Measurements from ENCODE around the gene FBXL5.

FBXL5 gene

DNA sequence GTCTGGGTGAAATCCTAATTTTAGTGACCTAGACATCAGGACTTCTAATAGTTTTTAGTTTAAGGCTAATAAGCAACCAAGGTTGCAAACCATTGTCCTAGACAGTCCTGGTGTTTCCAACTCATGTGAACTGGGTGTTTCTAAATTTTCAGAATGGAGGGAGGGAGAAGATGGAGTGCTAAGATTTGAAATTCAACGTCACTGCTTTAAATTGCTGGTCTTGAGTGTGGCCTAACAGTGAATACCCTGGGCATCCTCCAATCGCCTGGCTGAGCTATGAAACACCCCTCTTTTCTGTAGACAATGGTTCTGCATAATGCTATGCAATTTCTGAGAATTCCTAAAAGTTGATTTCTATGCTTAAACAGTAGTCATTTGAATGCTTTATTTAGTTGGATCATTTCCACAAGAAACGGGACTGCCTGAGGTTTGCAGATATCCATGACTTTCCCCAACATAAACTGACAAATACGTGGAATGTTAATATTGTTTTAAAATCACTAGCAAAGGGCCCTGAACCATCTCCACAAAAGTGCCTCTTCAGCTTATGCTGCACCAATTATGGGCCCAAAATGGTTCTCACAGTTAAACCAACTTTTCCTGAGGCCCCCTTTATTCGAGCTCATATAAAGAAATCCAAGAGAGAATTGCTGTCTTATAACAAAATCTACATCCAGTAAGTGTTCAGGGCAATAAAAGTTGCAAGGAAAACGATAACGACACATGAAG is 1.1 kb downstream of the FBXL5 start:
- H4K20me1 ChIP-seq, result peaks cover 14 to 56% (median 35%) of the 10 kb centered on the region in 11 experiments; a peak in 17 of 22 replicates
- no peaks in the 10 kb centered on the region for H3K27me3 ChIP-seq
- peak overlapping the region; percentile 94 to 99 (median 98) for H3K9ac ChIP-seq
- no peak for TF ChIP-seq Cebpa-rat (IDR thresholded peaks at IDR 0.05)
- H3K36me3 ChIP-seq, result peaks cover 0 to 34% (median 8%) of the 10 kb centered on the region in 11 experiments; a peak in 12 of 22 replicates
- H3K9me3 ChIP-seq (replicated peaks in 1 of 11), result 0 out of 22 replicates have a peak, but pooled peaks cover 0 to 6% (median 0%) of the 10 kb centered on the region in 11 experiments
- H3K4me2 ChIP-seq, result peak overlapping the region; percentile 85 to 96 (median 90)
- H3K27ac ChIP-seq, result peak overlapping the region; percentile 99 to 100 (median 100)
- H3K4me3 ChIP-seq, result peak overlapping the region; percentile 86 to 99 (median 91)
- H3K4me1 ChIP-seq, result peaks cover 51 to 84% (median 67%) of the 10 kb centered on the region in 10 experiments

DNA sequence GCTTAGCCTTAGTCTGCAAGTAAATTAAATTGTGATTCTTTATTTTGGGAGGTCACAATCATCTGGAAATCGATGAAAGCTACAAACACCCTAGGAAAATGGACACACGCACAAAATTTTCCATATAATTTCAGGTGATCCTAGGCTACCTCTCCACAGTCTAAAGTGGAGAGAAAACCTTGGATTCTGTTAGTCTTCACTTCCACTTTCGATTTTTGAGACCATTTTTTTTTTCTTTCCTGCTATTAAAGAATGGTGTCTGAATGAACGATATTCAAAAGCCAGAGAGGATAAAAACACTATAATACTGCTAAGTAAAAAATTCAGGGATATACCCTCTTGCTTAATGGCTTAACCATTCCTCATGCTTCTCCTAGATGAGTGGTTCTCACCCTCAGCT is 1.7 kb downstream of the FBXL5 start:
- peak overlapping the region; percentile 86 to 99 (median 91) for H3K4me3 ChIP-seq
- no peak for TF ChIP-seq Cebpa-rat (IDR thresholded peaks at IDR 0.05)
- H3K27me3 ChIP-seq, result no peaks in the 10 kb centered on the region
- peak overlapping the region; percentile 85 to 96 (median 90) for H3K4me2 ChIP-seq
- peaks cover 18 to 62% (median 41%) of the 10 kb centered on the region in 11 experiments; a peak in 19 of 22 replicates for H4K20me1 ChIP-seq
- H3K4me1 ChIP-seq, result peaks cover 49 to 78% (median 67%) of the 10 kb centered on the region in 10 experiments
- peaks cover 0 to 39% (median 8%) of the 10 kb centered on the region in 11 experiments; a peak in 12 of 22 replicates for H3K36me3 ChIP-seq
- H3K27ac ChIP-seq, result peak overlapping the region; percentile 99 to 100 (median 100); a peak in 20 of 22 replicates
- peak overlapping the region; percentile 94 to 99 (median 98) for H3K9ac ChIP-seq
- 0 out of 22 replicates have a peak, but pooled peaks cover 0 to 6% (median 0%) of the 10 kb centered on the region in 11 experiments for H3K9me3 ChIP-seq (replicated peaks in 1 of 11)

DNA sequence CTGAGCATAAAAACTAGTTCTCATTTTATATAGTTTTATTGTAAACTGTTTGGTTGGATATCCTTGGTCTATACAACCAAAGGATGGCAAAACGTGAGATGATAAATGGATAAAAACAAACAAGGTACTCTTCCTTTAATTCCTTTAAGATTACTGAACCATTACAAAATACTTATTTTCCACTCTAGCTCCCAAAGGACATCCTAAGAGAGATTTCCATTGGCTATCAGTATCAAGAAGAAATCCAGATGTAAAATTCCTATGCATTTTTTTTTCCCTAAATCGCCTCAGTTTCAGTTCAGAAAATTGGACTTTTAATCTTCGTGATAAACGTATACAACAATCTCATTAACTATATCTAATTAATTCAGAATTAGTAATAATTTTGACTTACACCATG is 2.3 kb downstream of the FBXL5 start:
- Histone ChIP-seq H3K36me3 (peaks cover 2 to 40% (median 13%) of the 10 kb centered on the region in 11 experiments; a peak in 15 of 22 replicates), H3K27me3 (no peaks in the 10 kb centered on the region), H4K20me1 (peaks cover 24 to 68% (median 47%) of the 10 kb centered on the region in 11 experiments; a peak in 21 of 22 replicates), H3K4me1 (peaks cover 43 to 73% (median 66%) of the 10 kb centered on the region in 10 experiments), H3K4me2 (peak overlapping the region; percentile 85 to 96 (median 90)), H3K9me3 (replicated peaks in 1 of 11) (0 out of 22 replicates have a peak, but pooled peaks cover 0 to 6% (median 0%) of the 10 kb centered on the region in 11 experiments), H3K4me3 (peak overlapping the region; percentile 86 to 99 (median 91)), H3K27ac (peak overlapping the region in 10 of 11 experiments; percentile 99 to 100 (median 100); a peak in 18 of 22 replicates), H3K9ac (peak overlapping the region; percentile 94 to 99 (median 98); a peak in 21 of 22 replicates)
- no peak for TF ChIP-seq Cebpa-rat (IDR thresholded peaks at IDR 0.05)

DNA sequence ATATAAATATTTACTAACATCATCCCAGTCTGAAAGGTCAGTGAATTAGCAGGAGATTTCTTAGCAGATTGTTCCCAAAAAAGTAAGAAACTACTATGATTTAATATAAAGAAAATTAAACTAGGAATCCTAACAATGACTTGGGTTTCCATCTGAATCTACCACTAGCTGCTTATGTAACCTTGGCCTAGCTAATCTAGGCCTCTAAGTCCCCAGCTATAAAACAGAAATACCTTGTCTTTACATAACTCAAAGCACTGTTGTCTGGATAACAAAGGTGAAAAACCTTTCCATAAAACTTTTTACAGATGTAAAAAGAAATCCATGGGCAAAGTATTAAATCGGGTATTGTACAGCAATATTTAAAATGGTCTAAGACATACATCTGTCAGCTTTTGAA is 3.0 kb downstream of the FBXL5 start:
- Histone ChIP-seq H3K4me2 (peak overlapping the region; percentile 80 to 96 (median 90)), H3K9ac (peak overlapping the region in 5 of 11 experiments; percentile 7 to 99 (median 94); a peak in 10 of 22 replicates), H3K9me3 (replicated peaks in 1 of 11) (0 out of 22 replicates have a peak, but pooled peaks cover 0 to 6% (median 0%) of the 10 kb centered on the region in 11 experiments), H3K27ac (peak overlapping the region in 5 of 11 experiments; percentile 0 to 100 (median 22); a peak in 6 of 22 replicates), H4K20me1 (peaks cover 30 to 75% (median 53%) of the 10 kb centered on the region in 11 experiments), H3K36me3 (peaks cover 5 to 45% (median 18%) of the 10 kb centered on the region in 11 experiments; a peak in 15 of 22 replicates), H3K4me1 (peaks cover 37 to 74% (median 61%) of the 10 kb centered on the region in 10 experiments), H3K27me3 (no peaks in the 10 kb centered on the region), H3K4me3 (peak overlapping the region in 7 of 10 experiments; percentile 7 to 99 (median 91); a peak in 11 of 20 replicates)
- TF ChIP-seq Cebpa-rat (IDR thresholded peaks at IDR 0.05), result no peak

DNA sequence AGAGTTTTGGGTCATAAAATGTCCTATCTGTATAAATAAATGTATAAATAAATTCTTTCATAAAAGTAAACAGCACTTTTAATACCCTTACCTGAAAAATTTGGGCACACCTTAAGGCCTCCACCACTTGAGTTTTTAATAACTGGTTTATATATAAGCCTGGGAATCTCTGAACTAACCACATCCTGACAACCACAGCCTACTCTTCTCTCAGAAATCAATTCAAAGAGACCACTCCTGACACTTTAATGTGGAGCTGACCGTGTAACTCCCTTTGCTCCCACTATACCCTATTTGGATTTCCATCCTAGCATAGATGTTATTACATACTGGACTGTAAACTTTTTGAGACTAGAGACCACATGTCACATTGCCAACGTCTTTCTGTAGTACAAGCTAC is 3.5 kb downstream of the FBXL5 start:
- Histone ChIP-seq H3K36me3 (peaks cover 5 to 45% (median 18%) of the 10 kb centered on the region in 11 experiments; a peak in 16 of 22 replicates), H4K20me1 (peaks cover 34 to 80% (median 58%) of the 10 kb centered on the region in 11 experiments), H3K4me2 (peak overlapping the region; percentile 80 to 96 (median 90)), H3K9me3 (replicated peaks in 1 of 11) (0 out of 22 replicates have a peak, but pooled peaks cover 0 to 6% (median 0%) of the 10 kb centered on the region in 11 experiments), H3K9ac (peak overlapping the region in 4 of 11 experiments; percentile 43 to 99 (median 96); a peak in 9 of 22 replicates), H3K4me3 (peak overlapping the region in 7 of 10 experiments; percentile 7 to 99 (median 91); a peak in 11 of 20 replicates), H3K27ac (peak overlapping the region in 5 of 11 experiments; percentile 0 to 100 (median 22); a peak in 4 of 22 replicates), H3K27me3 (no peaks in the 10 kb centered on the region), H3K4me1 (peaks cover 32 to 71% (median 56%) of the 10 kb centered on the region in 10 experiments)
- TF ChIP-seq Cebpa-rat (IDR thresholded peaks at IDR 0.05), result no peak

DNA sequence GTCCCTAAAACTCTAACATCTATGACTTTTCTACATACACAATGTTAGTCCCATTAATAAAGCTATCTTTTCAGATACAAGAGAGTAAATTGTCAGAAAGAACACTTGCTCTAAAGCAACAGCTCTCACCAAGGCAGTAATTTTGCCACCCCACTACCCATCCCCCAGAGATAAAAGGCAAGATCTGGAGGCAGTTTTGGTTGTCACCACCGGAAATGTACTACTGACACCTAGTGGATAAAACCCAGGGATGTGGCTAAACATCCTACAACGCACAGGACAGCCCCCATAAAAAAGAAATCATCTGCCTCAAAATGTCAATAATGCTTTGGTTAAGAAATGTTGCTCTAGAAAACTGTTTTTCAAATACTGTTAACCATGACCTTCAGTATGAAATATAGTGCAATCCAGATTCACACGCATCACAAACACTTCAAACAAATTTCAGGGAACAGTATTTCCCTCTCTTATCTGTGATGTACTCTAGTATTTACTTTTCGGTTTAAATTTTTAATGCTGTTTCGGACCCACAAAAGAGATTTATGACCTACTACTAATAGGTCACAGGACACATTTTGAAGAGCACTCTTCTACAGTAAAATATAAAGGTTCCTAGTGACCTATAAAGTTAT is 5.1 kb downstream of the FBXL5 start:
- H4K20me1 ChIP-seq, result peaks cover 48 to 92% (median 75%) of the 10 kb centered on the region in 11 experiments
- peak overlapping the region in 8 of 11 experiments; percentile 11 to 93 (median 88); a peak in 15 of 22 replicates for H3K4me2 ChIP-seq
- H3K4me3 ChIP-seq, result peak overlapping the region in 4 of 10 experiments; percentile 19 to 99 (median 91); a peak in 5 of 20 replicates

DNA sequence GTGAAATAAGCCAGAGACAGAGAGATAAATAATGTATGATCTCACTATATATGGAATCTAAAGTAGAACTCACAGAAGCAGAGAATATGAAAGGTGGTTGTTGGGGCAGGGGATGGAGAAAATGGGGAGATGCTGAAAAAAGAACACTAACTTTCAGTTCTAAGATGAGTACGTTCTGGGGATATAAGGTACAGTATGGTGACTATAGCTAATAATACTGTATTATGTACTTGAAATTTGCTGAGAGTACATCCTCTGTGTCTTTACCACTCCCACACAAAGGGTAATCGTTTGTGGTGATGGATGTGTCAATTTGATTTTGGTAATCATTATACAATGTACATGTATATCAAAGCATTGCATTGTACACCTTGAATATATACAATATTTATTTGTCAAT is 6.6 kb downstream of the FBXL5 start:
- no peak overlapping the region for H3K9ac ChIP-seq
- peaks cover 15 to 67% (median 37%) of the 10 kb centered on the region in 11 experiments; a peak in 21 of 22 replicates for H3K36me3 ChIP-seq
- H3K4me1 ChIP-seq, result peaks cover 18 to 89% (median 40%) of the 10 kb centered on the region in 10 experiments
- H3K4me2 ChIP-seq, result peak overlapping the region in 3 of 11 experiments; percentile 87 to 93 (median 90); a peak in 6 of 22 replicates
- no peaks in the 10 kb centered on the region for H3K27me3 ChIP-seq
- 0 out of 22 replicates have a peak, but pooled peaks cover 0 to 6% (median 0%) of the 10 kb centered on the region in 11 experiments for H3K9me3 ChIP-seq (replicated peaks in 1 of 11)
- no peak overlapping the region for H3K4me3 ChIP-seq
- H3K27ac ChIP-seq, result no peak overlapping the region
- no peak for TF ChIP-seq Cebpa-rat (IDR thresholded peaks at IDR 0.05)
- peaks cover 52 to 100% (median 87%) of the 10 kb centered on the region in 11 experiments for H4K20me1 ChIP-seq

More for the DNA sequence above, 5.1 kb downstream of the FBXL5 start:
- Histone ChIP-seq H3K4me1 (peaks cover 18 to 75% (median 44%) of the 10 kb centered on the region in 10 experiments), H3K9me3 (replicated peaks in 1 of 11) (0 out of 22 replicates have a peak, but pooled peaks cover 0 to 6% (median 0%) of the 10 kb centered on the region in 11 experiments), H3K36me3 (peaks cover 6 to 53% (median 23%) of the 10 kb centered on the region in 11 experiments; a peak in 17 of 22 replicates), H3K27ac (no peak overlapping the region; a peak in 1 of 22 replicates), H3K9ac (peak overlapping the region in 2 of 11 experiments; percentile 99; a peak in 2 of 22 replicates), H3K27me3 (no peaks in the 10 kb centered on the region)
- TF ChIP-seq Cebpa-rat (IDR thresholded peaks at IDR 0.05), result no peak

DNA sequence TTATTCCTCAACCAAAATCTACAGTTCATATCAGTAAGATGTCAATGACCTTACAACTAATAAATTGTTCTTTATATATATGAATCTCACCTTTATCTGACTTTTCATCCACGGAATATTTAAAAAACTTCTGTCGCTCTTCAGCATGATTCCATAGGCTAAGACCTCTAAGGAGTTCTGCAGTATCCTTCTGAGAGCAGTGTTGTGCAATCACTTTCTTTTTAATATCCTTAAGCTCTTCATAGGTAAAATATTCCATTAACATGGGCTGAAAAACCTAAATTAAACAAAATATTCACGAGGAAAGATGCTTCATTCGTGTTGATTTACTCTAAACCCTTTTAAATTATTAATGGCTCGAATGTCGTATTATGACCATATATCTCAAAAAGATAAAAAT is 16.7 kb downstream of the FBXL5 start:
- H3K4me2 ChIP-seq, result no peak overlapping the region
- H3K4me3 ChIP-seq, result no peak overlapping the region
- 0 out of 22 replicates have a peak, but pooled peaks of 1 of the 11 experiments have one; percentile 34 for TF ChIP-seq Cebpa-rat (IDR thresholded peaks at IDR 0.05)
- H3K27me3 ChIP-seq, result no peaks in the 10 kb centered on the region
- no peak overlapping the region for H3K9ac ChIP-seq
- H4K20me1 ChIP-seq, result peaks cover 13 to 100% (median 47%) of the 10 kb centered on the region in 11 experiments; a peak in 21 of 22 replicates
- peaks cover 89 to 100% (median 96%) of the 10 kb centered on the region in 11 experiments for H3K36me3 ChIP-seq
- no peak overlapping the region for H3K27ac ChIP-seq
- peaks cover 0 to 9% (median 0%) of the 10 kb centered on the region in 10 experiments; a peak in 1 of 20 replicates for H3K4me1 ChIP-seq
- H3K9me3 ChIP-seq (replicated peaks in 1 of 11), result peaks cover 0 to 22% (median 13%) of the 10 kb centered on the region in 11 experiments; a peak in 17 of 22 replicates

All from BLaER1 treated with 17β-estradiol and CSF1 and Interleukin-3, amounts not matched to agents 10 nM and 100 nM (cell line).